ENCODE measurements around the gene NATD1. TPM values are rescaled to one million over a fixed set of nuclear protein-coding genes. Genes with fewer than 3 reads are reported as not detected.

Gene NATD1
- total and polyA plus RNA-seq, 2 of the 8 experiments (the other 6 are each of a cell fraction or from before 2014, with no cell fraction given) = 5.4 to 8.4 TPM

- TF ChIP-seq RFX5 (IDR thresholded peaks at IDR 0.05; ENCODE audit: borderline replicate concordance, low read depth, low read length) = no peak
- no peak for TF ChIP-seq ASH2L (IDR thresholded peaks at IDR 0.05; ENCODE audit: low read length)
- TF ChIP-seq EGR1 (IDR thresholded peaks at IDR 0.05; ENCODE audit: borderline replicate concordance, low read depth, low read length) = no peak
- TF ChIP-seq GTF2F1 (IDR thresholded peaks at IDR 0.05; ENCODE audit: borderline replicate concordance, low read depth, low read length) = no peak
- TF ChIP-seq SIN3A (conservative IDR thresholded peaks at IDR 0.05 in 1 of 2, IDR thresholded peaks at IDR 0.05 in 1 of 2; ENCODE audit: low read depth in 1 of 2, low read length in 2 of 2) = peak in 1 of 2 experiments; percentile 81; a peak in 2 of 4 replicates
- no peak for TF ChIP-seq BACH1 (IDR thresholded peaks at IDR 0.05; ENCODE audit: low read length)
These were observed at the start of gene NATD1 (continued) for GRCh38 chr17:21252796-21253645.
